KMS-11 (cell line): ENCODE data around the gene TCF7L2.

ENCODE experiments used
- H2AFZ ChIP-seq: fragments of 200-600 bp; sonication (generic); 2 replicates; pipeline ENCODE4 v1.6.1; 2016; ENCODE audit warnings: antibody characterized with exemption, mixed run types, low read depth
- H3K27ac ChIP-seq: fragments of 200-600 bp; sonication (generic); 2 replicates; pipeline ENCODE4 v1.6.1; 2016; ENCODE audit warnings: mild to moderate bottlenecking, mixed run types
- H3K27me3 ChIP-seq: fragments of 200-600 bp; sonication (generic); 2 replicates; pipeline ENCODE4 v1.6.1; 2017; ENCODE audit warnings: mild to moderate bottlenecking, low read depth, mixed run types, moderate library complexity; ENCODE audit not compliant: insufficient read depth
- H3K36me3 ChIP-seq: fragments of 200-600 bp; sonication (generic); 2 replicates; pipeline ENCODE4 v1.6.1; 2017; ENCODE audit warnings: mild to moderate bottlenecking, mixed run types; ENCODE audit not compliant: insufficient read depth
- H3K4me1 ChIP-seq: fragments of 200-600 bp; sonication (generic); 2 replicates; pipeline ENCODE4 v1.6.1; 2016; ENCODE audit warnings: mild to moderate bottlenecking, low read depth, mixed run types; ENCODE audit not compliant: poor library complexity, severe bottlenecking
- H3K4me2 ChIP-seq: fragments of 200-600 bp; sonication (generic); 2 replicates; pipeline ENCODE4 v1.7.0; 2016; ENCODE audit warnings: mild to moderate bottlenecking, mixed run types
- H3K4me3 ChIP-seq: fragments of 200-600 bp; sonication (generic); IDR thresholded peaks from 2 replicates; pipeline ENCODE4 v1.6.1; 2017; ENCODE audit warnings: low read depth, low read length, mixed read lengths; ENCODE audit not compliant: insufficient read depth
- H3K79me2 ChIP-seq: fragments of 200-600 bp; sonication (generic); 2 replicates; pipeline ENCODE4 v1.6.1; 2016; ENCODE audit warnings: low read depth, mixed run types; ENCODE audit not compliant: insufficient read depth
- H3K9ac ChIP-seq: fragments of 200-600 bp; sonication (generic); 2 replicates; pipeline ENCODE4 v1.6.1; 2016; ENCODE audit warnings: mild to moderate bottlenecking, mixed run types
- H4K20me1 ChIP-seq: fragments of 200-600 bp; sonication (generic); 2 replicates; pipeline ENCODE4 v1.6.1; 2016; ENCODE audit warnings: mild to moderate bottlenecking, mixed run types; ENCODE audit not compliant: insufficient read depth
- TF ChIP-seq, protein P1 (sequence below): fragments of 200-600 bp; sonication (generic); conservative IDR thresholded peaks from 2 replicates; pipeline ENCODE4 v1.6.1; 2017; ENCODE audit warnings: low read depth, mild to moderate bottlenecking, antibody characterized with exemption, low read length, moderate library complexity, mixed read lengths

Gene TCF7L2

DNA sequence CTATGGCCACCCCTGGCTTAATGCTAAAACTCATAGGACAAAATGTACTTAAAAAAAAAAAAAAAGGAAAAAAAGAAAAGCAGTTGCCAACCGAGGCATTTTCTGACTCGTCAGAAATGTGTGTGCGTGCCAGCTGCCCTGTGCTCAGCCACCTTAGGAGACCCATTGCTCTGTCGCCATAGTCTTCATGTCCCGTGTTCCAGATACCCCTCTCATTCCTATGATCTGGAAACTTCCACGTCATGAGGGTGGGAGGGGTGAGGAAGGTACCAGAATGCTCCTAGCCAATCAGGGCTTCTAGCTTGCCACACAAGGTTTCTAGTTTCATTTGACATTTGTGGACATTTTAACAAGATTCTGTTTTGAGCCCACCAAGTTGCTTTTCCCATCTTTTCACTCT, 212.9 kb downstream of the TCF7L2 start:
- TF ChIP-seq, protein P1, sequence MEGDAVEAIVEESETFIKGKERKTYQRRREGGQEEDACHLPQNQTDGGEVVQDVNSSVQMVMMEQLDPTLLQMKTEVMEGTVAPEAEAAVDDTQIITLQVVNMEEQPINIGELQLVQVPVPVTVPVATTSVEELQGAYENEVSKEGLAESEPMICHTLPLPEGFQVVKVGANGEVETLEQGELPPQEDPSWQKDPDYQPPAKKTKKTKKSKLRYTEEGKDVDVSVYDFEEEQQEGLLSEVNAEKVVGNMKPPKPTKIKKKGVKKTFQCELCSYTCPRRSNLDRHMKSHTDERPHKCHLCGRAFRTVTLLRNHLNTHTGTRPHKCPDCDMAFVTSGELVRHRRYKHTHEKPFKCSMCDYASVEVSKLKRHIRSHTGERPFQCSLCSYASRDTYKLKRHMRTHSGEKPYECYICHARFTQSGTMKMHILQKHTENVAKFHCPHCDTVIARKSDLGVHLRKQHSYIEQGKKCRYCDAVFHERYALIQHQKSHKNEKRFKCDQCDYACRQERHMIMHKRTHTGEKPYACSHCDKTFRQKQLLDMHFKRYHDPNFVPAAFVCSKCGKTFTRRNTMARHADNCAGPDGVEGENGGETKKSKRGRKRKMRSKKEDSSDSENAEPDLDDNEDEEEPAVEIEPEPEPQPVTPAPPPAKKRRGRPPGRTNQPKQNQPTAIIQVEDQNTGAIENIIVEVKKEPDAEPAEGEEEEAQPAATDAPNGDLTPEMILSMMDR, result no peak
- Histone ChIP-seq H2AFZ (no peak overlapping the region), H3K79me2 (no peaks in the 10 kb centered on the region), H3K4me2 (no peak overlapping the region), H3K9ac (no peak overlapping the region), H3K4me3 (no peak overlapping the region), H3K27me3 (no peaks in the 10 kb centered on the region), H3K4me1 (no peaks in the 10 kb centered on the region), H3K36me3 (no peaks in the 10 kb centered on the region), H3K27ac (no peak overlapping the region), H4K20me1 (no peaks in the 10 kb centered on the region)

- Histone ChIP-seq H3K36me3 (no peaks in the 10 kb centered on the region), H3K4me1 (no peaks in the 10 kb centered on the region)
Measured at GRCh38 chr10:113165673-113166072, 215.6 kb downstream of the TCF7L2 start.

DNA sequence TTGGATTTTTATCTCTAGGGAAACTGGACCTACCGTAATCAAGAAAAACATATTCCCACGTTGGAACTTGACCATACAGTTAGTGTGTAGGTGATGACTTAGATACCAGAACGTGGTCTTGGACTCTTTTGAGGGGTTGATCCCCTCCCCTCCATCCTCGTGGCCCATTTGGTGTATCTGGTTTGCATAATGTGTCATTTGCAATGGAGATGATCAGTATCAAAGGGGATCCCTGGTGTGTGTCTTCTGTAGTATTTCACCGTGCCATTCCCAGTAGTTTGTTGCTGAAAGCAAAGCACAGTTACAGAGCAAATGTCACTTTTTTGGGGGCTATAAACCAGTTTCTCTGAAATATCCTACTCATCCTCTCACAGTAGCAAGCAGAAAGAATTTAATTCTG, 217.7 kb downstream of the TCF7L2 start:
- Histone ChIP-seq H3K4me2 (no peak overlapping the region), H4K20me1 (no peaks in the 10 kb centered on the region), H3K4me3 (no peak overlapping the region), H2AFZ (no peak overlapping the region), H3K36me3 (no peaks in the 10 kb centered on the region), H3K27me3 (no peaks in the 10 kb centered on the region), H3K27ac (no peak overlapping the region), H3K79me2 (no peaks in the 10 kb centered on the region), H3K9ac (no peak overlapping the region), H3K4me1 (no peaks in the 10 kb centered on the region)
- TF ChIP-seq, protein P1, result no peak

More at GRCh38 chr10:113165673-113166072, 215.6 kb downstream of the TCF7L2 start:
- Histone ChIP-seq H3K4me2 (no peak overlapping the region), H3K27me3 (no peaks in the 10 kb centered on the region), H3K4me3 (no peak overlapping the region), H3K9ac (no peak overlapping the region), H4K20me1 (no peaks in the 10 kb centered on the region), H3K79me2 (no peaks in the 10 kb centered on the region), H2AFZ (no peak overlapping the region), H3K27ac (no peak overlapping the region)
- TF ChIP-seq, protein P1, result no peak

DNA sequence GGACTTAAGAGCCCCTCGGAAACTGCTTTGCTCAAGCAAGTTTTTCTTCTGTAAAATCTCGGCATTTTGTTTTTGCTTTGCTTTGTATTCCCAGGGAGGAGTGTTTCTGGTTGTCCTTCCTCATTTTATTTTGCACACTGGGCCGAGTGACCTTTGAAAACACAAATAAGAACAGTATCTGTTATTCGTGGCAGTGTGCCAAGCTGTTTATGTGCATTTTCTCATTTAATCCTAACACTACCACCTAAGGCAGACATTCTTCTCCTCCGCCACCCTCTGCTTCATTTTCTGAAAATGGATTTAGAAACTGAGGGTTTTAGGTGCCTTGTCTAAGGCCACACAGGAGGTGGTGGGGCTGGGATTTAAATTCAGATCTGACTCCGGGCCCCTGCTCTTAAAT, 218.5 kb downstream of the TCF7L2 start:
- Histone ChIP-seq H3K4me2 (no peak overlapping the region), H3K79me2 (no peaks in the 10 kb centered on the region), H3K36me3 (no peaks in the 10 kb centered on the region), H2AFZ (no peak overlapping the region), H3K27ac (no peak overlapping the region), H3K27me3 (no peaks in the 10 kb centered on the region), H3K9ac (no peak overlapping the region), H3K4me3 (no peak overlapping the region), H4K20me1 (no peaks in the 10 kb centered on the region), H3K4me1 (no peaks in the 10 kb centered on the region)
- TF ChIP-seq, protein P1, result no peak
